DOHH2 (cell line): ENCODE measurements around the gene CNGA3.

Experiments
- H3F3A ChIP-seq: fragments of 200-600 bp; sonication (generic), shearing (Covaris generic); 2 replicates; pipeline ENCODE4 v1.6.0; 2016; ENCODE audit warnings: antibody characterized with exemption, mild to moderate bottlenecking; ENCODE audit not compliant: control insufficient read depth, insufficient read depth
- H3K27ac ChIP-seq: fragments of 200-600 bp; sonication (generic); 2 replicates; pipeline ENCODE4 v1.5.1; 2014; ENCODE audit warnings: low read depth, mild to moderate bottlenecking, low read length, moderate library complexity
- H3K27me3 ChIP-seq: fragments of 200-600 bp; sonication (generic); 2 replicates; pipeline ENCODE4 v1.6.1; 2014; ENCODE audit warnings: mild to moderate bottlenecking, low read length, mixed read lengths; ENCODE audit not compliant: control insufficient read depth
- H3K36me3 ChIP-seq: fragments of 200-600 bp; sonication (generic); 2 replicates; pipeline ENCODE4 v1.6.1; 2014; ENCODE audit warnings: mild to moderate bottlenecking, low read length, moderate library complexity, mixed read lengths; ENCODE audit not compliant: control insufficient read depth
- H3K4me1 ChIP-seq: fragments of 200-600 bp; sonication (generic); 2 replicates; pipeline ENCODE4 v1.6.1; 2014; ENCODE audit warnings: mild to moderate bottlenecking, low read length, mixed read lengths; ENCODE audit not compliant: control insufficient read depth
- H3K4me2 ChIP-seq: fragments of 200-600 bp; sonication (generic); 2 replicates; pipeline ENCODE4 v1.6.0; 2014; ENCODE audit warnings: mild to moderate bottlenecking, low read length, moderate library complexity
- H3K4me3 ChIP-seq: fragments of 200-600 bp; sonication (generic); 2 replicates; pipeline ENCODE4 v1.5.1; 2014; ENCODE audit warnings: mild to moderate bottlenecking, low read length, mixed read lengths
- H3K79me2 ChIP-seq: fragments of 200-600 bp; sonication (generic); 2 replicates; pipeline ENCODE4 v1.6.1; 2014; ENCODE audit warnings: mild to moderate bottlenecking, low read length, mixed read lengths; ENCODE audit not compliant: control insufficient read depth
- H3K9me2 ChIP-seq: fragments of 200-600 bp; sonication (generic); replicated peaks from 2 replicates; pipeline ENCODE4 v1.6.1; 2014; ENCODE audit warnings: mild to moderate bottlenecking, low read length, mixed read lengths; ENCODE audit not compliant: control insufficient read depth
- H3K9me3 ChIP-seq: fragments of 200-600 bp; sonication (generic); 2 replicates; pipeline ENCODE4 v1.6.1; 2014; ENCODE audit warnings: antibody characterized with exemption, low read length, mixed read lengths; ENCODE audit not compliant: control insufficient read depth, insufficient read depth
- H4K20me1 ChIP-seq: fragments of 200-600 bp; sonication (generic); 2 replicates; pipeline ENCODE4 v1.6.0; 2014; ENCODE audit warnings: low read depth, mild to moderate bottlenecking, antibody characterized with exemption, low read length, moderate library complexity; ENCODE audit not compliant: control insufficient read depth, insufficient read depth
- EZH2phosphoT487 ChIP-seq: fragments of 200-600 bp; sonication (generic); IDR thresholded peaks from 2 replicates; pipeline ENCODE4 v1.6.1; 2017; ENCODE audit warnings: borderline replicate concordance, mild to moderate bottlenecking, antibody characterized with exemption, low read length, moderate library complexity, mixed read lengths
- TF ChIP-seq, protein P1 (sequence below): fragments of 200-600 bp; sonication (generic); IDR thresholded peaks from one replicate; pipeline ENCODE4 v1.5.1; 2014; ENCODE audit warnings: antibody characterized with exemption, mild to moderate bottlenecking, low read depth, low read length; ENCODE audit not compliant: poor library complexity, severe bottlenecking

Gene CNGA3

DNA sequence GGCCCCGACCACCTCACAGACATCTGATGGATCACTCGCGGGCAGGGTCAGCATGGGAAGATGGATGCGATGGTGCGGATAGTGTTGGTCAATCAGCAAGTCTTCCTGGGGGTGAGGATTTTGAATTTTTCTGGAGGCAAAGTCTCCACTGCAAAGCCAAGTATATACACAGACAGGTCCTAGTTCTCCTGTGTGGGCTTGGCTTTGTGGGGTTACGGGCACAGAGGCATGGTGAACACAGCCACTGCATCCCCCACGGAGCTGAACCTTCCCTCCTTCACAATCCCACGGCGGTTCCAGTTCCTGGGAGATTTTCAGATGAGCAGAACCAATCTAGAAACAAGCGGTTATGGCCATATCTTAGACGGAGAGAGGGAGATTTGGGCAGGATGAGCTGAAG is 35.8 kb downstream of the CNGA3 start:
- no peaks in the 10 kb centered on the region for H3K4me1 ChIP-seq
- H3K4me2 ChIP-seq: no peak overlapping the region
- H3K9me2 ChIP-seq: no peaks in the 10 kb centered on the region
- H3K79me2 ChIP-seq: no peaks in the 10 kb centered on the region
- peaks cover 2% of the 10 kb centered on the region; the same call in 1 of the 2 replicates for H3K27me3 ChIP-seq
- H3K36me3 ChIP-seq: no peaks in the 10 kb centered on the region
- no peaks in the 10 kb centered on the region for H3K9me3 ChIP-seq
- TF ChIP-seq, protein P1, sequence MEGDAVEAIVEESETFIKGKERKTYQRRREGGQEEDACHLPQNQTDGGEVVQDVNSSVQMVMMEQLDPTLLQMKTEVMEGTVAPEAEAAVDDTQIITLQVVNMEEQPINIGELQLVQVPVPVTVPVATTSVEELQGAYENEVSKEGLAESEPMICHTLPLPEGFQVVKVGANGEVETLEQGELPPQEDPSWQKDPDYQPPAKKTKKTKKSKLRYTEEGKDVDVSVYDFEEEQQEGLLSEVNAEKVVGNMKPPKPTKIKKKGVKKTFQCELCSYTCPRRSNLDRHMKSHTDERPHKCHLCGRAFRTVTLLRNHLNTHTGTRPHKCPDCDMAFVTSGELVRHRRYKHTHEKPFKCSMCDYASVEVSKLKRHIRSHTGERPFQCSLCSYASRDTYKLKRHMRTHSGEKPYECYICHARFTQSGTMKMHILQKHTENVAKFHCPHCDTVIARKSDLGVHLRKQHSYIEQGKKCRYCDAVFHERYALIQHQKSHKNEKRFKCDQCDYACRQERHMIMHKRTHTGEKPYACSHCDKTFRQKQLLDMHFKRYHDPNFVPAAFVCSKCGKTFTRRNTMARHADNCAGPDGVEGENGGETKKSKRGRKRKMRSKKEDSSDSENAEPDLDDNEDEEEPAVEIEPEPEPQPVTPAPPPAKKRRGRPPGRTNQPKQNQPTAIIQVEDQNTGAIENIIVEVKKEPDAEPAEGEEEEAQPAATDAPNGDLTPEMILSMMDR: no peak
- no peak for TF ChIP-seq EZH2phosphoT487
- no peak overlapping the region for H3K27ac ChIP-seq
- H3F3A ChIP-seq: no peaks in the 10 kb centered on the region
- no peak overlapping the region for H3K4me3 ChIP-seq
- no peaks in the 10 kb centered on the region for H4K20me1 ChIP-seq

DNA sequence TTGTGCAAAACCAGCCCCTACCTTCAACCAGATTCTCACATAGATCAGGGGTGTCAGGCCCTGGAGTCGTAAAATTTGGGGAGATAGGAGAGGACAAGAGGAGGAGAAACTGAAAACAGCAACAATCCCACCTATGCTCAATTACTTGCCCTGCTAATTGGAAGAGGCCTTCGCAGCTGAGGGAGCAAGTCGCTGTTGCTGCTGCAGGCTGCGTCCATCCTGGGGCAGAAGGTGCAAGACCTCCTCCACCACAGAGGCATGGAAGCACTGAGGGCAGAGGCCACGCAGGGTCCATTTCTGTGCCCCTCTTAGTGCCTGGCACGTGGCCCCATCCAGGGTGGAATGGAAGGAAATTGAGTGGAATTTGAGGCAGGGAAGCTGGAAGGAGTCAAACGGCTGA is 36.5 kb downstream of the CNGA3 start:
- no peak overlapping the region for H3K27ac ChIP-seq
- H3K9me2 ChIP-seq: no peaks in the 10 kb centered on the region
- H3K27me3 ChIP-seq: peaks cover 2% of the 10 kb centered on the region; the same call in 1 of the 2 replicates
- no peaks in the 10 kb centered on the region for H3K79me2 ChIP-seq
- no peaks in the 10 kb centered on the region for H3F3A ChIP-seq
- H3K9me3 ChIP-seq: no peaks in the 10 kb centered on the region
- TF ChIP-seq, protein P1: no peak
- no peak for TF ChIP-seq EZH2phosphoT487
- H3K4me3 ChIP-seq: no peak overlapping the region
- H3K4me1 ChIP-seq: no peaks in the 10 kb centered on the region
- H4K20me1 ChIP-seq: no peaks in the 10 kb centered on the region
- no peaks in the 10 kb centered on the region for H3K36me3 ChIP-seq
- no peak overlapping the region for H3K4me2 ChIP-seq

DNA sequence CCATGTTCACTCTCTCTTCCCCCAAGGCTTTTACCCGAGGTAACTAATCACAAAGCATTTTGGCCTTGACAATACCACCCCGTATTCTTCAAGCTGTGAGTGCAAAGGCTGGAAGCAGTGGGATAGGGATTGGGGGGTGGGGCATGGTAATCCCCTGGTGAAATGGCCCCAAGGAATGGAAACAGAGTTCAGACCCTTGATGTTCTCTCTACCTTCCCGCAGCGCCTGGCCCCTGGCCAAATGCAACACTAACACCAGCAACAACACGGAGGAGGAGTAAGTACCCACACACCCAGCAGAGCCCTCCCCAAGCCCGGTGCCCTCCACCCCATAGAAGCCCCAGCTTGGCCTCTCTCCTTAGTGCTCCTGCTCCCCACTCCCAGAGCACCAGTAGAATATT is 36.9 kb downstream of the CNGA3 start:
- no peak overlapping the region for H3K27ac ChIP-seq
- no peak overlapping the region for H3K4me3 ChIP-seq
- H3K27me3 ChIP-seq: peaks cover 2% of the 10 kb centered on the region; the same call in 1 of the 2 replicates
- H3K9me2 ChIP-seq: no peaks in the 10 kb centered on the region
- H3K79me2 ChIP-seq: no peaks in the 10 kb centered on the region
- H3K4me1 ChIP-seq: no peaks in the 10 kb centered on the region
- no peaks in the 10 kb centered on the region for H3F3A ChIP-seq
- TF ChIP-seq, protein P1: no peak
- TF ChIP-seq EZH2phosphoT487: no peak
- H3K4me2 ChIP-seq: no peak overlapping the region
- H4K20me1 ChIP-seq: no peaks in the 10 kb centered on the region
- H3K36me3 ChIP-seq: no peaks in the 10 kb centered on the region
- H3K9me3 ChIP-seq: no peaks in the 10 kb centered on the region
